Hematopoietic multipotent progenitor cell treated with erythropoietin and hydrocortisone succinate and interleukin-3 and kit ligand, for 6 days (in vitro differentiated cells): ENCODE data around the gene AGRN.
"Not testable (repeated sequence)": the region's sequence is repeated elsewhere in the genome, so short reads cannot be mapped to it uniquely, and the experiment has no call there.

Experiments used
- DNase-seq: peaks from one replicate; pipeline ENCODE4 v3.0.0-alpha.2; 2015

Gene AGRN

DNA sequence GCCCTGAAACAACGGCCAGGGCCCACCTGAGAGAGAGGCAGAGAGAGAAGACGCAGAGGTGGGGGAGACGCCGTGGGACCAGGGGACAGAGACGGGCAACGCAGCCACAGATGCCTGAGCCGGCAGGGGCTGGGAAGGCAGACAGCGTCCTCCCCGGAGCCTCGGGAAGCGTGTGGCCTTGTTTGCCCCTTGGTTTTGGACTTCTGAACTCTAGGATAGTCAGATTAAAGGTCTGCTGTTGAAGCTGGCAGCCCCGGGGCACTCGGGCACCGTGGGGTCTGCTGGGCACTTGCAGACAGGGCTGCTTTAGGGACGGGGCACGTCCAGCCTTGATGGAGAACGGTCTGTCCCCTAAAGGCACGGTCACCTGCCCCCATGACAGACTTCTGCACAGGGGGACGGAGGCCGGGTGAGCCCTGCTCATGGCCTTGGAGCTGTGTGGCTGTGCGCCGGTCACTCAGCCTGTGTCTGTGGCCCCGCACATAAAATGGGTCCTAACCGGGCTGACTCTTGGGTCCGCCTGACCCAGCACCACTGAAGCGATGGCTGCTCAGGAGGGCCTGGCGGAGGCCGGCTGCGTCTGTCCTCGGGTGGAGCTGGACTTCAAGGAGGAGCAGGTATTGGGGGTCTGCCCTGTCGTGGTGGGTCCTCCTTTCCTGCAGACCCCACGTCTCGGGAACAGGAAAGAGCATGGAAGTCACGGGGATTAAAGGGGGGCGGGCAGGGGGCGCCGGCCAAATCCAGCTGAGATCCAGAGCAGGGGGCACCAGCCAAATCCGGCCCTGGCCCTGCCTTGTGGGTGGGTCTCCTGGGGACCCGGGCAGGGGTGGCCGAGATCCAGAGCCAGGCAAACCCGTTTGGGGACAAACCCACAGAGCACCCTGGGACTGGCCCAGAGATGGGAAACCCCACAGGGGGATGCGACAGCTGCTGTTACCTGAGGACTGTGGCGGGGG lies 63.8 kb downstream of the AGRN start:
- no peak for DNase-seq

DNA sequence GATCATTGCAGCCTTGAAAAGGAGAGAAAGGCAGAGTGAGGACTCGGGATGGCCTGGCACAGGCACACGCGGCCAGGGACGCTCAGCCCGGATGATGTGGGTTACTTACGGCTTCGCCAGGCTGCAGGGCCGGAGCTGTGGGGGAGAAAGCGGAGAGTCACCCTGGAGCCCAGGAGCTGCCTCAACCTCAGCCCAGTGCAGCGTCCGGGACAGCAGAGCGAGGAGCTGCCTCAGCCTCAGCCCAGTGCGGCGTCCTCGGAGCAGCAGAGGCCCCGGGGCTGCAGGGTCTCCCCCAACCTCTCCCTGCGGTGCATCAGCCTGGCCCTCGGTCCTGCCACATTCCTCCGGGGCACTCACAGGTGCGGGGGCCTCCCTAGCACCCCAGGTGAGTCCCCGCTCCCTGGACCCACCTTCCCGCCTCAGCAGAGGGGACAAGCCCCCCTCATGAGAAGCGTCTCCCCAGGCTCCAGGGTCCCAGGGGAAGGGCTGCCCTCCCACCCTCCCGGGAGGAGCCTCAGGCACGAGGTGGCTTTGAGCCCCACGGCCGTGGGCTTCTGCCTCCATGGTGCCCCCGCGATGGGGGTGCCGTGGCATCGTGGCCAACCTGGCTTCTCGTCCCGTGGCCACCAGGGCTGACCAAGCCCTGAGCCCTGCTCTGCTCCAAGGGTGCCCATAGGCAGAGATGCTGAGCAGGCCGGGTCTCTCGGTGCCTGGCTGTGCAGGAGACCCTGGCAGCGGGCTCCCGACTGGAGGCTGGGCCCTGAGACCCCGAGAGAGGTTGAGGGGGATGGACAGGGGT lies 64.7 kb downstream of the AGRN start:
- no peak for DNase-seq

DNA sequence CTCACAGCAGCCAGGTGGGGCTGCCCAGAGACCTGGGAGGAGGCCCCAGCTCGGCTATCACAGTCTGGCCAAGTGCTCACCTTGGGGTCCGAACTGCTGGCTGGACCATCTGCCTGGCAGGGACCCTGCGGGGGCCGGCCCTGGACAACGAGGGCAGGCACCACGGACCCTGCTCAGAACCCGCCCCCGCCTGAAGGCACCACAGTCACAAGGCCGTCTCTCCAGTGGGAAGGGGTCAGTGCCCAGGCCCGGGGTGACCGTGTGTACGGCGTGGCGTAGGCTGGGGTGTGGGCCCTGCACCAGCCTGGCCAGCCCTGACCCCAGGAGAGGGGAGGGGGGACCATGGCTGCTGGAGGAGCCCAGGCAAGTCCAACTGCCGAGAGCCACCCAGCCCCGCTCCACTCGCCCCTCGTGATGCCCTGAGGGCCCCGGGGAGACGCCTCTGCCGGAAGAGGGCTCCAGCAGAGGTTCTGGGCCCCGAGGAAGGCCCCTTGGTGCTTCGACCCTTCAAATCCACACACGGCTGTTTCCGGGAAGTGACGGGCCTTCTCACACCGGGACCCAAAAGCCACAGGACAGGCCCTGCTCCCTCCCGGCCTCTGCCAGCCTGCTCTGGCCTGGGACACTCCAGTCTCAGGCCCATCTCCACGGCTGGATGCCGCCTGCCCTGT lies 65.4 kb downstream of the AGRN start:
- no peak for DNase-seq

DNA sequence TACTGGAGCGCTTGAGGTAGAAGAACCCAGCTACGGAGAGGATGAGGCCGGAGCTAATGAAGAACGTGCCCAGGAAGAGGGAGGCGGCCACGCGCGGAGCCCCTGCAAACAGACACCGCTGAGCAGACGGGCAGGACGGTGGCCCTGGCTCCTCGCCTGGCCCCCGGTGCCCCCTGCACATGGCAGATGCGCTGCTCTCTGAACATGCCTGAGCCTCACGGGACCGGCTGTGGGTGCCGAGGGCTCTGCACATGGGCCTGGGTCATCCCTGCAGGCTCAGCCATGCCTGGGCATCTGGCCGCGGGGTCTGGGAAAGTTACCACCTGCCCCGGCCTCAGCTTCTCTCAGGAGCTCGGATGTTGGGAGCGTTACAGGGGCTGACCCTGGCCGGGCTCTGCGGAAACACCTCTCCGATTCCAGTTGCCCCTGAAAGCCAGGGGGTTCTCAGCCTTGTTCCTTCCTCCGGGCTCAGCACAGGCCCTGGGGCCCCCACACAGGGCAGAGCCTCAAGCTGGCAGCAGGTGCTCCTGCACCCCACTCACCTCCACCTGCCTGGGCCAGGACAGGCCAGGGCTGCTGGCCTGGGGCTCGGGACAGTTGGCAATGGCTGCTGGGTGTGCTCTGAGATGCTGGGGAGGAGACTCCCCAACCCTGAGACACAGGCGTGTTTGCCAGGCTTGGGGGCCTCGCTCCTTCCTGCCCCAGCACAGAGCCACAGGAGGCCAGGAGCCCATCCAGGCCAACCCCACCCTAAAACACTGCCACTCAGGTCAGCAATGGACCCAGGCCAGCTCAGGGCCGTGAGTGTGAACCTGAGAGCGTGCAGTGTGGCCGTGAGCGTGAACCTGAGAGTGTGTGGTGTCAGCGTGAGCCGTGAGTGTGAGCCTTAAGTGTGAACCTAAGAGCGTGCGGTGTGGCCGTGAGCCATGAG lies 66.3 kb downstream of the AGRN start:
- no peak for DNase-seq

DNA sequence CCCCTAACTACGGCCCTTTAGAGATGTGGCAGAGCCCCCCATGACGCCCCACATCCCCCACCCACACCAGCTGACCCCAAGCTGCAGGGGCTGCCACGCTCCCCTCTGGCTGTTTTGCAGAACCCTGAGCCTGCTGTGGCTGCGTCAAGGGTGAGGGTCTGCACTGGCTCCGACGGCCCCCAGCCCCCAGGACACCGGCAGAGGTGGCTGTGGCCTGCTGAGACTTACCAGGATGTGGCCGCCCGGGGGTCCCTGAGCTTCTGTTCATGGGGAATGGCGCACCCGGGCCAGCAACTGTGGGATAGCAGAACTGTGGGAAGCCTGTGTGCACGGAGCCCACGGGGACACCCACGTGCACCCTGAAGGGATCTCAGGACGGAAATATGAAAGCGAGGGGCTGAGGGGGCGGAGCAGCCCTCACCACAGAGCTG lies 67.0 kb downstream of the AGRN start:
- no peak for DNase-seq

DNA sequence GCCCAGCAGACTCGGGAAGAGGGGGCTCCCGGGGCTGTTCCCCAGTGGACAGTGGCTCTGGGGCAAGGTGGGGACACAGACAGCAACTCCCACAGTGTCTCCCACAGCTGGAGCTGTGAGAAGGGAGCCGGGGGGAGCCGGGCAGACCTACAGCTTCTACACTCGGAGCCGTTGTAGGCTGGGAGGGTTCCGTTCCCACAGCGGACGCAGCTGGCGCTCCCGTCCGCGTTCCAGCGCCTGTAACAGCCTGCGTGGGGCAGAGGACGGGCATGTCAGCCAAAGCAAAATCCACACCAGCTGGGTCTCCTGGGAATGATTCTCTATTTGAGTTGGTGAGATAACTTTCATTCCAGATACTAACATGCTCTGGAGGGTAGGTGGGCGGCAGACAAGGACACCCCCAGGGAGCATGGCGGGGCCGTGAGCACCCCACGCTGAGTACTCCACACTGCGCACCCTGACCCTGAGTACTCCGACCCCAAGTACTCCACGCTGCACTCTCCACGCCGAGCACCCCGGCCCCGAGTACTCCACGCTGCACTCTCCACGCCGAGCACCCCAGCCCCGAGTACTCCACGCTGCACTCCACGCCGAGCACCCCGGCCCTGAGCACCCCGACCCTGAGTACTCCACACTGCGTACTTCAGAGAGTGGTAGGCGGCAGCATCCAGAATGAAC lies 67.6 kb downstream of the AGRN start:
- DNase-seq, result no peak

DNA sequence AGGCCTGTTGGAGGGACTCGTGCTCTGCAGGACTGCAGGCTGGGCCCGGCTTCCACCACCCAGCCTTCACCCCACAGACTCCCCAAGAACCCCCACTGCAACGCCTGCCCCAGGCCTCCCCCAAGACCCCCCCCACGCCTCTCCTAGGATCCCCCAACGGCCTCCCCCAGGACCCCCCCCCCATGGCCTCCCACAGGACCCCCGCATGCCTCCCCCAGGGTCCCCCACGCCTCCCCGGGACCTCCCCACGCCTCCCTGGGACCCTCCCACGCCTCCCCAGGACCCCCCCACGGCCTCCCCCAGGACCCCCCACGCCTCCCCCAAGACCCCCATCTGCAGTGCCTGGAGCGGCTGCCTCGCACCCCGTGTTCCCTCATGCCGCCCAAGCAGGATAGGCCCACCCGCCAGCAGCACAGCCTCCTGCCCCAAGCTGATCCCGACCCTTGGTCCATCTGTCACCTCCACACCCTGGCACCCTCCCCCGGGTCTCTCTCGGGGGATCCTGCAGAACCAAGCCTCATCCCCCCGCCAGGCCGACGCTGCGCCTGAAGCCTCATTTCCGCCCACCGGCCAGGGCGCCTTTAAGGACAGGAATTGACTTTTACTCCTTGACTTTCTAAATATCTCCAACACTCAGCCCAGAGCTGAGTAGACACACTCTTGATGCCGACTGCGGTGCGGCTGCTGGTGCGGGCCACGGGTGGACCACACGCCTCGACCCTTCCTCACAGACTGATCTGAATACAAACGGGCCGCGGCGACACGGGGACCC lies 68.3 kb downstream of the AGRN start:
- no peak for DNase-seq

DNA sequence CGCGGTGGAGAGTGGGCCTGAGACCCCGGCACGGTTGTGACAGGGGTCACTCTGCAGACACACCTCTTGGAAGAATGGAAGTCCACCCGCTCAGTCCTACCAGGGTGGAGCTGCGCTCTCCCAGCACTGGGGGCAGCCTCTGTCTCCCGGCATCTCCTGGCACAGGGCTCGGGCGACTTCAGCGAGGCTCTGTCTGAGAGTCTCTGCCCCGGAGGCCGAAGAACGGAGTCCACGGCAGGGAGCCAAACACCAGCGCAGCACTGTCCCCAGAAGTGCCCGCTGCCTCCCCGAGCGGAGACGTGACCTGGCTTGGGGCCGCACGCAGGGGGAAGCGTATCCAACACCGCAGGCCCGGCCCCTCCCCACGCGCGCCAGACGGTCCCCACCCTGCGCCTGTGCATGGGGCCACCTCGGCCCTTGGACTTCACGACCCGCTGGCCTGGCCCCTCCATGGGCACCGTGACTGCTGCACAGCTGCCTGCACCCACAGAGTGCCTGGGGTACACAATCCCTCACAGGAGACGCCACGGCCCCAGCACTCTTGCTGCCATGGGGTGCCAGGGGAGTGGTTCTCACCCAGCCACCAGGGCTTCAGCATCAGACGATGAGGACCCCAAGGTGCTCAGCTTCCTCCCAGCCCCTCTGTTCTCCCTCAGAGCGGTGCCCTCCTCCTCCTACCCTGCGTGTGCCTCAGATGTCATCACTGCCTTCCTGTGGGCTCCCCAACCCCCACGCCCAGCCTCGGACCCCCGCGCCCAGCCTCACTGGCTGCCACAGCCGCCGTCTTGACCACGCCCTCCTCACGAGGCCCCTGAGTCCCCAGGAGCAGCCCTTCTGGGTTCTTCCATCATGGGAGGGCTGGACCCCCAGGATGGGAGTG lies 69.1 kb downstream of the AGRN start:
- DNase-seq, result no peak

DNA sequence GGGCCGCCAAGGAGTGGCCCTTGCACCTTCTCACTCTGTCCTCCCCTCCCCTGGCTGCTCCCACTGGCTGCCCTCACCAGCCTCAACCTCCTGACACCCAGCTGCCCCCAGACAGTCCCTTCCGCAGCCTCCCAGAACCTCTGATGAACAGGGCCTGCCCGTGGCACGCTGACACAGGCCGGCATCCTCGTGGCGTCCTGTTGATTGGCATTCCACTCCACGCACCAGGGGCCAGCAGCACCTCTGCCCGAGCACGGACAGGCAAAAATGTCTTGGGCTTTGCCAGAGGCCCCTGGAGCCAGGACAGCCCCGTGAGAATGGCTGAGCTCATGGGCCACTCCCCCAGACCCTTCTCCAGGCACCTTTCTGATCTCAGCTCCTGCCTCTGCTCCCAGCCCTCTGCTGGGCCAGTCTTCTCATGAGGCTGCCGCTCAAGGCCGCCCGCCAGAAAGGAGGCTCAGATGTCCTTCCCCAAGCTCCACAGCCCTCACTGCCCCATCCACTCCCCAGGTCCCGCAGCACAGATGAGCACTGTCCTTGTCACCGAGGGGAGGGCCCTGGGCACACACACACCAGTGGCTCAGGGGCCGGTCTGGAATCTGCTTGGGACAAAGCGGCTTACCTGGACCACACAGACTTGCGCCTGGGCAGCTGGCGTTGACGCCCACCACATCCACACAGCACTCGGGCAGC lies 70.0 kb downstream of the AGRN start:
- DNase-seq, result no peak

DNA sequence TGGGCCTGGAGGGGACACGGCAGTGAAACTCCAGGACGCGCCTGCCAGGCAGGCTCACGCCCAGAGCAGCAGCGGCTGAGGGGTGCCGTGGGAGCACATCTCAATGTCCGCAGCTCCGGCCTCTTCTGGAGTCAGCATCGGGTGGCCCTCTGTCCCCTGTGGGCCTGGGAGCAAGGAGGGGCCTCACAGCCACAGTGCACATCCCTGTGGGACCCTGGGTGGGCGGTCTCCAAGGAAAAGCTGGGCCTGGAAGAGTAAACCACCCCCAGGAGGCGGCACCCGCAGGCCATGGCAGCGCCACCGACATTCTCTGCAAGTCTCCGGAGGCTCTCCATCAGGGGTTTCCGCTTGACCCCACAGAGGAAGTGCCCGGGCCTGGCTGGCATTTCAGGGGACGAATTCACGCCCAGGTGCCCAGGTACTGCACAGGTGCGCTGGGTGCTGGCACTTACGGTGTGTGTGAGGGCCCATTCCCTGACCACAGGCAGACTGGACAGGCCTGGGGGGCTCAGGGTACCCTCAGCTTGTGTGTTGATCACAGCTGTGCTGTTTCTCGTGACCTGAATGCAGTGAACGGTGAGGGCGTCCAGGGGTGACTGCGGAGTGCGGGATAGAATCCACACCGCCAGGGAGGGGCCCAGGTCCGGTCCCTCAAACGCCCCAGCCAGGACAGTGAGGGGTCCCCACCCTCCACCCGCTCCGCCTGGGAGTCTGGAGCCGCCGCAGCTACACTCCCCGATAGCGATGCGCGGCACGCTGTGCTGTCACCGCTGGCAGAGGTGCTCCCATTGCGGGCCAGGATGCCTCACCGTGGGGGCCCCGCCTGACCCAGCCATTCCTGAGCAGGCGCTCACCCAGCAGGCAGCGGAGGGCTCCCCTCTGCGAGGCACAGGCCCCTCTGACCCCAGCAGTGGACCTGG lies 70.8 kb downstream of the AGRN start:
- DNase-seq, result no peak

DNA sequence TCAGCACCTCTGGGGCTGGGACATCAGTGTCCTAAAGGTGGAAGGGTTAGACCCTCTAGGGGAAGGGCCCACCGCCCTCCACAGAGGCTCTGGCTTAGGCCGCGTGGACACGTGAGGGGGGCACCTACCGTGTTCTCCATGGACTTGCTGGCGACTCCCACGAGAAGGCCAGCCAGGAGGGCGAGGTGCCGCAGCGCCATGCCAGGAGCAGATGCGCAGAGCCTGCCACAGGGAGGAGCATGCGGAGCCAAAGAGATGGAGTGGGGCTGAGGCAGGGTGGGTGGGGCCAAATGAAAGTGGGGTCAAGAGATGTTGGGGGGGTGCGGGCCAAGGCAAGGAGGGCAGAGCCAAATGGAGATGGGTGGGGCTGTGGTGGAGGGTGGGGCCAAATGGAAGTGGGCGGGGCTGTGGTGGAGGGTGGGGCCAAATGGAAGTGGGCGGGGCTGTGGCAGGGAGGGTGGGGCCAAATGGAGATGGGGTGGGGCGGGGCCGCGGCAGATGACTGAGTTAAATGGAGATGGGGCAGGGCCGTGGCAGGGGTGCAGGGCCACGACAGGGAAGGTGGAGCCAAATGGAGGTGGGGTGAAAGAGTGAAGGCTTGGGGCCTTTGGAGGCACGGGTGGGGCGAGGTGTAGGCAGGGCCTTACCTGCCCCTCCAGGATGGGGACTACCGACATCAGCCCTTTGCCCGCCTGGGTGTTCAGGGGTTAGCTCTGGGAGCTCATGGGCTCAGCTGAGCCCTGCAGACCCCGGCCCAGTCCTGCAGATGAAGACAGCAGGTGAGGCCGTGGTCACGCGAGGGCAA lies 71.6 kb downstream of the AGRN start:
- DNase-seq, result peak; percentile 58

DNA sequence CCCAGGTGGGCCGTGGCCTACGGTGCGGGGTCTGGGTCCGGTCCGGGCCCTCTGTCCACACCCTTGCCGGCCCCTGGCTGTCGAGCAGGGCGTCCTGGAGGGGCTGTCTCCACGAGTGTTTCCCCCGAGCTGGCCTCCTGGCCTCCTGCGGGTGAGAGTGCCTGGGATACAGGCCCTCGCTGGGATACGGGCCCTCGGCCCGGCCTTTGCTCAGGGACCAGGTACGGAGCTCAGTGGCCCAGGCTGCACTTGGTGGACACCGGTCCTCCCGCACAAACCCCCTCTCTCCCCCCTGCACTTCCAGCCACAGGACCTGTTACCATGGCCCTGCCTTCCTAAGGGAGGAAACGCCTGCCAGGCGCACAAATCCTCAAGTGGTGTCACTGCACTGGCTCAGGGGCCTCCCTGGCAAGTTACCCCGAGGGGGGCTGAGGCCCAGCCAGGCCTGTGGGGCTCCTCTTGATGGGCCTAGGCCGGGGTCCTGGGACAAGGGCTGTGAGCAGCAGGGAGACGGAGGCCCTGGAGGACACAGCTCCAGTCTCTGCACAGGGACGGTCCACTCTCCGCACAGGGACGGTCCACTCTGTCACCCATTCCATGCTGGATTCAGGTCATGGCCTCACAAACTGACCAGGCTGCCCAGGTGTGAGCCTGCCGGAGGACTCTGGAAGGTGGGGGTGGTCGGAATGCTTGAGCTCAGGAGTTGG lies 72.4 kb downstream of the AGRN start:
- DNase-seq, result no peak

DNA sequence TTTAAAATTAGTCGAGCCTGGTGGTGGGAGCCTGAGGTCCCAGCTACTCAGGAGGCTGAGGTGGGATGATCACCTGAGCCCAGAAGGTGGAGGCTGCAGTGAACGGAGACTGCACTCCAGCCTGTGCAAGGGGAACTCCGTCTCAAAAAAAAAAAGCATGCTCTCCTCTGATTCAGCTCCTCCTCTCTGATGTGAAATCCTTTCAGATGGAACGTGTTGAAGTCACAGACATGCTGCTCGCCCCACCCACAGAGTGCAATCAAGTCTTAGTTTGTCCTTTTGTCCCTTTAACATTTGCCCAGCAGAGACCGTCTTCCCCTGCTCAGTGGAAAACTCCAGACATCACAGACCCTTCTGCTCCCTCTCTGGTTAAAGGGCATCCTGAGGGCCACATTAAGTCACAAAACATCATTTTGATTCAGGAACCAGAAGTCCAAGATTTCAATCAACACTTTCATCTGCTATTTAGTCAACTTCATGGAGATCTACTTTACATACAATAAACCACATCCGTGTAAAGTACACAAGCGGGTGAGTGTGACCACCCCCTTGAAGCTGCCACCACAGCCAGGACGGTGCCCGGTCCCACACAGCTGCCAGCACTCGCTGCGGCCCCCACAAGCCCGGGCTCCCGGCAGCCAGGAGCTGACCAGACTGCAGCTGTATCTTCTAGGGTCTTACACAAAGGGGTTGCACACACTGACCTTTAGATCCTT lies 73.1 kb downstream of the AGRN start:
- DNase-seq, result no peak

DNA sequence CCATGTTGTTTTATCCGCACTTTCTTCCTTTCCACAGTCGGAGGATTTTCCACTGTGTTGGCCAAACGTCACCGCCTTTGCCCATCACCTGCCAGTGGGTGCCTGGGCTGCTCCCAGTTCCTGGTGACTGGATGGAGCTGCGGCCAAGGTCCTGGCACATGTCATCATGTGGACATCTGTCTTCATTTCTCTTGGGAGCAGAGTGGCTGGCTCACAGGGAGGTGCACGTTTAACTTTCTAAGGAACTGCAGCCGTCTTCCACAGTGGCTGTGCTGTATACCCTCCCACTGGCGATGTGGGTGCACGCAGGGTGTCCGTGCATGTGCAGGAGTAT lies 73.7 kb downstream of the AGRN start:
- DNase-seq, result no peak

DNA sequence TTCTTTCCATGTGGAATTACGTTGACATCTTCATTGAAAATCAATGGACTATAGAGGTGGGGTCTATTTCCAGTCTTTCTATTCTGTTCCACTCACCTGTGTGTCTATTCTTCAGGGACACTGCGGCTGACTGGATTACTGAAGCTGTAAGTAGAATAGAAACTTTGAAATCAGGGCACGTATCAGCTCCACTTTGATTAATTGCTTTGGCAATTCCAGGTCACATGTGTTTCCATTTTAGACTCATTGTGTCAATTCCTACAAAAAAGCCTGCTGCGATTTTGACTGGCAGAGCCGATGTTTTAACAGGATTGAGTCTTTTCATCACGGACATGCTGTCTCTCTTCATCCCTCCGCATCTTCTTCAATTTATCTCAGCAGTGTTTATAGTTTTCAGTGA lies 75.1 kb downstream of the AGRN start:
- DNase-seq, result no peak

DNA sequence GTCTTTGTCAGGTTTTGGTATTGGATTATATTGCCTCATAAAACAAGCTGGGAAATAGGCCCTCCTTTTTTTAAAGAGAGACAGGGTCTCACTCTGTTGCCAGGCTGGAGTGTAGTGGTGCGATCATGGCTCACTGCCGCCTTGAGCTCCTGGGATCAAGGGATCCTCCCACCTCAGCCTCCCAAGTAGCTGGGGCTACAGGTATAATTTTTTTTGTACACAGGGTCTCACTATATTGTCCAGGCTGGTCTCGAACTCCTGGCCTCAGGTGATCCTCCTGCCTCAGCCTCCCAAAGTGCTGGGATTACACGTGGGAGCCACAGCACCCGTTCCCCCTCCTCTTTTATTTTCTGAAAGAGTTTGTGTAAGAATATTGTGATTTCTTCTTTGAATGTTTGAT lies 76.2 kb downstream of the AGRN start:
- DNase-seq, result not testable (repeated sequence)
